GM12878 (cell line): ENCODE data around the gene ZNF394. TPM values are rescaled to one million over a fixed set of nuclear protein-coding genes. Genes with fewer than 3 reads are reported as not detected.

ENCODE experiments used
- ATAC-seq: fragments of 200-7000 bp; cut with Tn5 transposase; 3 replicates; pipeline ENCODE4 v1.9.1; 2020; ENCODE audit warnings: mild to moderate bottlenecking, moderate library complexity
- BruUV-seq: library from RNA; stranded (reverse); fragments of 400-500 nt; replicated peaks from 2 replicates; lab custom pipeline; 2021; lab: Mats Ljungman, UMichigan
- CTCF ChIA-PET: fragments of 300-600 bp; sonication (Branson Sonifier 250); formaldehyde crosslinking; extraction: SDS; loops from one replicate; lab custom pipeline; 2021; ENCODE audit warnings: inconsistent platforms; lab: Yijun Ruan, JAX
- POLR2A ChIA-PET: fragments of 350-600 bp; formaldehyde crosslinking; extraction: SDS; loops from one replicate; lab custom pipeline; 2021; ENCODE audit warnings: inconsistent platforms; lab: Charles Lee
- RAD21 ChIA-PET: fragments of 300-600 bp; sonication (Branson Sonifier 250); formaldehyde crosslinking; loops from one replicate; lab custom pipeline; 2023; ENCODE audit warnings: antibody characterized with exemption; ENCODE audit not compliant: unreplicated experiment; lab: Charles Lee
- SMC1A ChIA-PET: fragments of 300-600 bp; sonication (Branson Sonifier 250); formaldehyde crosslinking; loops from one replicate; lab custom pipeline; 2023; ENCODE audit not compliant: unreplicated experiment, uncharacterized antibody; lab: Charles Lee
- DNase-seq: peaks from one replicate; pipeline ENCODE4 v3.0.0-alpha.2; 2011; ENCODE audit warnings: low read depth, low spot score
- FAIRE-seq: peaks from 3 replicates; lab custom pipeline; 2011; peaks lifted over from hg19 to GRCh38; lab: Jason Lieb, UNC
- H2AFZ ChIP-seq: 2 replicates; pipeline ENCODE4 v1.6.0; 2011; ENCODE audit warnings: low read depth, low read length, control low read depth; ENCODE audit not compliant: control insufficient read depth
- H3K27ac ChIP-seq: 2 replicates; pipeline ENCODE4 v1.5.1; 2011; ENCODE audit warnings: control low read depth; ENCODE audit not compliant: control insufficient read depth, insufficient read depth
- H3K27me3 ChIP-seq, 2 experiments: replicated peaks in 1 of 2; 2 replicates each; pipeline versions ENCODE4 v1.6.0 to v1.6.1; 2011; ENCODE audit warnings: low read length in 1 of 2; ENCODE audit not compliant: control insufficient read depth in 2 of 2, insufficient read depth in 2 of 2
- H3K36me3 ChIP-seq, 2 experiments: 2 replicates each; pipeline ENCODE4 v1.5.1; 2011; ENCODE audit warnings: low read length in 1 of 2; ENCODE audit not compliant: control insufficient read depth in 2 of 2, insufficient read depth in 2 of 2
- H3K4me1 ChIP-seq: 2 replicates; pipeline ENCODE4 v1.6.1; 2011; ENCODE audit warnings: mild to moderate bottlenecking, low read length, moderate library complexity, mixed read lengths; ENCODE audit not compliant: control insufficient read depth, insufficient read depth
- H3K4me2 ChIP-seq: 2 replicates; pipeline ENCODE4 v1.6.0; 2011; ENCODE audit warnings: control low read depth; ENCODE audit not compliant: control insufficient read depth, insufficient read depth
- H3K4me3 ChIP-seq: fragments of 200-600 bp; sonication (generic); 2 replicates; pipeline ENCODE4 v1.5.1; 2016
- H3K79me2 ChIP-seq: 2 replicates; pipeline ENCODE4 v1.6.0; 2011; ENCODE audit warnings: low read length; ENCODE audit not compliant: control insufficient read depth, insufficient read depth
- H3K9ac ChIP-seq: 2 replicates; pipeline ENCODE4 v1.8.0; 2011; ENCODE audit warnings: low read length, control low read depth, mixed read lengths; ENCODE audit not compliant: control insufficient read depth, insufficient read depth
- H3K9me3 ChIP-seq: replicated peaks from 3 replicates; pipeline ENCODE4 v1.5.1; 2011; ENCODE audit warnings: mild to moderate bottlenecking, low read length; ENCODE audit not compliant: control insufficient read depth, insufficient read depth
- H4K20me1 ChIP-seq: 2 replicates; pipeline ENCODE4 v1.6.0; 2011; ENCODE audit not compliant: control insufficient read depth, insufficient read depth
- CBFB ChIP-seq: IDR thresholded peaks from 2 replicates; pipeline ENCODE4 v1.6.1; 2016; ENCODE audit warnings: antibody characterized with exemption, low read depth
- IRF4 ChIP-seq: IDR thresholded peaks from 2 replicates; pipeline ENCODE4 v1.6.1; 2011; ENCODE audit warnings: low read depth, low read length
- JUND ChIP-seq: IDR thresholded peaks from 2 replicates; pipeline ENCODE4 v1.6.1; 2012; ENCODE audit warnings: low read depth, mild to moderate bottlenecking, low read length, improper control_type of control experiment, moderate library complexity
- KLF5 ChIP-seq: fragments of 450-650 bp; IDR thresholded peaks from 2 replicates; pipeline ENCODE4 v1.6.1; 2014; ENCODE audit warnings: mild to moderate bottlenecking; ENCODE audit not compliant: partially characterized antibody
- NBN ChIP-seq: fragments of 450-650 bp; IDR thresholded peaks from 2 replicates; pipeline ENCODE4 v1.6.1; 2016
- NFYA ChIP-seq: IDR thresholded peaks from 2 replicates; pipeline ENCODE4 v1.6.1; 2011; ENCODE audit warnings: low read depth, mild to moderate bottlenecking, low read length, improper control_type of control experiment, borderline replicate concordance
- NFYB ChIP-seq: IDR thresholded peaks from 2 replicates; pipeline ENCODE4 v1.6.1; 2011; ENCODE audit warnings: low read depth, mild to moderate bottlenecking, low read length, improper control_type of control experiment, moderate library complexity; ENCODE audit not compliant: insufficient read depth
- PML ChIP-seq: IDR thresholded peaks from 2 replicates; pipeline ENCODE4 v1.6.1; 2012; ENCODE audit warnings: low read length, inconsistent platforms
- RBBP5 ChIP-seq: fragments of 200-600 bp; sonication (generic); conservative IDR thresholded peaks from 2 replicates; pipeline ENCODE4 v1.6.1; 2016
- WGBS: methylation state at CpG from one replicate; pipeline ENCODE4 v1.1.6; 2016; ENCODE audit warnings: low lambda C conversion rate; ENCODE audit not compliant: insufficient replicate concordance, insufficient coverage; ENCODE audit errors: missing lambda C conversion rate; 5-methylcytosine and 5-hydroxymethylcytosine counted together
- in situ Hi-C: fragments of 300-500 bp; cut with MboI; formaldehyde crosslinking; loops from 9 replicates; pipeline ENCODE4 v1.14.3; 2018; ENCODE audit warnings: mixed read lengths
- intact Hi-C: fragments of 100-400 bp; cut with micrococcal nuclease; formaldehyde crosslinking; loops from one replicate; pipeline ENCODE4 v1.14.2; 2022; ENCODE audit not compliant: unreplicated experiment
- polyA plus RNA-seq, 11 experiments: library from polyadenylated mRNA; depleted of rRNA in 4 of 11; unstranded in 6 of 11; stranded (reverse) in 5 of 11; fragments of >200 nt; fragmentation: Nextera tagmentation in 4 of 11; fragmentation: Illumina TruSeq in 1 of 11; extraction: Ambion mirVana in 4 of 11; extraction: Trizol in 1 of 11; gene quantifications; 1 replicate in 1 of 11; 2 replicates in 10 of 11; pipeline versions ENCODE4 v1.2.1 to v1.2.3, GENCODE V29; 2011 to 2016; ENCODE audit warnings: inconsistent platforms in 2 of 11, missing spikeins in 2 of 11, low read depth in 1 of 11
- total RNA-seq, 4 experiments: library from RNA; depleted of rRNA in 3 of 4; stranded (reverse); fragments of >200 nt in 3 of 4; fragmentation: Illumina TruSeq in 1 of 4; extraction: Trizol in 1 of 4; gene quantifications; 2 replicates each; pipeline versions ENCODE4 v1.2.1 to v1.2.3, GENCODE V29; 2013 to 2021
- TF ChIP-seq, protein P1 (sequence below), 3 experiments: IDR thresholded peaks in 2 of 3; conservative IDR thresholded peaks in 1 of 3; 2 replicates each; pipeline ENCODE4 v1.5.1; 2011; ENCODE audit warnings: low read depth in 3 of 3, low read length in 3 of 3, mild to moderate bottlenecking in 3 of 3, control low read depth in 2 of 3, moderate library complexity in 2 of 3, inconsistent platforms in 1 of 3, mixed read lengths in 1 of 3; ENCODE audit not compliant: control insufficient read depth in 2 of 3, insufficient read depth in 1 of 3; ENCODE audit errors: extremely low read depth in 1 of 3

ZNF394 gene
- total and polyA plus RNA-seq, 10 of the 15 experiments (the other 5 are each of a cell fraction or from before 2014, with no cell fraction given): 2.5 to 26.8 (median 22.7) TPM

- RAD21 ChIA-PET: no interaction called here
- SMC1A ChIA-PET: interaction anchor here (1.1 to 1.3 kb wide), 2 partner anchors 9 to 15 kb away, joined by 3 read pairs; partner anchors contain the start of gene ZNF394
- WGBS: 66% methylated on average over 3 of the region's 3 CpGs
- no peak overlapping the region for H2AFZ ChIP-seq
- FAIRE-seq: no peak
- H3K9ac ChIP-seq: no peak overlapping the region
- H4K20me1 ChIP-seq: no peaks in the 10 kb centered on the region
- no peaks in the 10 kb centered on the region for H3K27me3 ChIP-seq
- no peak overlapping the region for H3K4me3 ChIP-seq
- peaks cover 23% of the 10 kb centered on the region for H3K9me3 ChIP-seq
- H3K4me1 ChIP-seq: no peaks in the 10 kb centered on the region
- CTCF ChIA-PET: no interaction called here
- POLR2A ChIA-PET: interaction anchor here (1.2 kb wide), 1 partner anchor 14 kb away, joined by 3 read pairs; the partner anchor contains the start of gene ZKSCAN5
- peak; percentile 34 for ATAC-seq
- BruUV-seq: no TSS peak
- intact Hi-C loops: no loop called here
- in situ Hi-C loops: no loop called here
- peaks cover 9 to 26% of the 10 kb centered on the region in 2 experiments for H3K36me3 ChIP-seq
- no peak overlapping the region for H3K4me2 ChIP-seq
- no peak overlapping the region for H3K27ac ChIP-seq
- TF ChIP-seq CBFB: no peak
- TF ChIP-seq, protein P1, sequence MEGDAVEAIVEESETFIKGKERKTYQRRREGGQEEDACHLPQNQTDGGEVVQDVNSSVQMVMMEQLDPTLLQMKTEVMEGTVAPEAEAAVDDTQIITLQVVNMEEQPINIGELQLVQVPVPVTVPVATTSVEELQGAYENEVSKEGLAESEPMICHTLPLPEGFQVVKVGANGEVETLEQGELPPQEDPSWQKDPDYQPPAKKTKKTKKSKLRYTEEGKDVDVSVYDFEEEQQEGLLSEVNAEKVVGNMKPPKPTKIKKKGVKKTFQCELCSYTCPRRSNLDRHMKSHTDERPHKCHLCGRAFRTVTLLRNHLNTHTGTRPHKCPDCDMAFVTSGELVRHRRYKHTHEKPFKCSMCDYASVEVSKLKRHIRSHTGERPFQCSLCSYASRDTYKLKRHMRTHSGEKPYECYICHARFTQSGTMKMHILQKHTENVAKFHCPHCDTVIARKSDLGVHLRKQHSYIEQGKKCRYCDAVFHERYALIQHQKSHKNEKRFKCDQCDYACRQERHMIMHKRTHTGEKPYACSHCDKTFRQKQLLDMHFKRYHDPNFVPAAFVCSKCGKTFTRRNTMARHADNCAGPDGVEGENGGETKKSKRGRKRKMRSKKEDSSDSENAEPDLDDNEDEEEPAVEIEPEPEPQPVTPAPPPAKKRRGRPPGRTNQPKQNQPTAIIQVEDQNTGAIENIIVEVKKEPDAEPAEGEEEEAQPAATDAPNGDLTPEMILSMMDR (IDR thresholded peaks at IDR 0.05 in 2 of 3, conservative IDR thresholded peaks at IDR 0.05 in 1 of 3; ENCODE audit: control insufficient read depth in 2 of 3, extremely low read depth in 1 of 3, insufficient read depth in 1 of 3, low read depth in 3 of 3, low read length in 3 of 3): 0 out of 6 replicates have a peak, but pooled peaks of 1 of the 3 experiments have one; percentile 4
- DNase-seq: no peak
- H3K79me2 ChIP-seq: peaks cover 6% of the 10 kb centered on the region
Observed at GRCh38 chr7:99490878-99491277, 9.2 kb downstream of the ZNF394 start.

GRCh38 chr7:99489235-99489634 is 10.8 kb downstream of the ZNF394 start:
- 96% methylated on average over 4 of the region's 4 CpGs for WGBS
- Histone ChIP-seq H3K27ac (no peak overlapping the region), H4K20me1 (no peaks in the 10 kb centered on the region), H2AFZ (no peak overlapping the region), H3K36me3 (peaks cover 8 to 26% of the 10 kb centered on the region in 2 experiments), H3K79me2 (peaks cover 5% of the 10 kb centered on the region), H3K4me3 (no peak overlapping the region), H3K4me2 (no peak overlapping the region), H3K9ac (no peak overlapping the region), H3K27me3 (no peaks in the 10 kb centered on the region), H3K4me1 (no peaks in the 10 kb centered on the region), H3K9me3 (peaks cover 14% of the 10 kb centered on the region)
- RAD21 ChIA-PET: no interaction called here
- POLR2A ChIA-PET: no interaction called here
- SMC1A ChIA-PET: no interaction called here
- ATAC-seq (peak; percentile 59), DNase-seq (no peak), FAIRE-seq (no peak)
- intact Hi-C loops: no loop called here
- CTCF ChIA-PET: no interaction called here
- TF ChIP-seq NBN (no peak), RBBP5 (no peak), IRF4 (no peak), JUND (no peak), NFYA (no peak), KLF5 (no peak), PML (no peak), NFYB (no peak)
- no TSS peak for BruUV-seq
- in situ Hi-C loops: no loop called here
